Measurements from ENCODE around the gene LRRC25. TPM values are rescaled to one million over a fixed set of nuclear protein-coding genes. Genes with fewer than 3 reads are reported as not detected.

The LRRC25 gene
- total RNA-seq, 1 donor from 2014 or later: not detected

DNA sequence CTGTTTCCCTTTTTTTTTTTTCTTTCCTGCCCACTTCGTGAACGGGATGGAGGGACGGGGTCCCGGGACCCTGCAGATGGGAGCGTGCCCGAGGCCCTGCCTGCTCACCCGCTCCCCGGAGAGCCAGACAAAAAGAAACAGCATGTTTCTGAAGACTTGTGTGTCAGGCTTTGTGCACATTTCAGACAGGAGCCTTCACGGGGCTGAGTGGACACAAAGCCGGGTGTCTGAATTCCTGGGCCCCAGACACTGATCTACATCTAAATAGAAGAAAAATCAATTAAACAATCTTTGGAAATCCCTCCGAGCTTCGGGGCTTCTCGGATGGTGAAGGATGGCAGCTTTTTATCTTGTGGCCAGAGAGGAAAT lies 52.9 kb downstream of the LRRC25 start:
- Mint-ChIP-seq H3K36me3 (peaks cover 10% of the 10 kb centered on the region), H3K9me3 (no peaks in the 10 kb centered on the region), H3K4me3 (no peak overlapping the region), H3K27me3 (ENCODE audit: low read depth) (no peaks in the 10 kb centered on the region), H3K4me1 (peaks cover 13% of the 10 kb centered on the region), H3K27ac (peak overlapping the region; percentile 4)
- TF ChIP-seq, protein P1, sequence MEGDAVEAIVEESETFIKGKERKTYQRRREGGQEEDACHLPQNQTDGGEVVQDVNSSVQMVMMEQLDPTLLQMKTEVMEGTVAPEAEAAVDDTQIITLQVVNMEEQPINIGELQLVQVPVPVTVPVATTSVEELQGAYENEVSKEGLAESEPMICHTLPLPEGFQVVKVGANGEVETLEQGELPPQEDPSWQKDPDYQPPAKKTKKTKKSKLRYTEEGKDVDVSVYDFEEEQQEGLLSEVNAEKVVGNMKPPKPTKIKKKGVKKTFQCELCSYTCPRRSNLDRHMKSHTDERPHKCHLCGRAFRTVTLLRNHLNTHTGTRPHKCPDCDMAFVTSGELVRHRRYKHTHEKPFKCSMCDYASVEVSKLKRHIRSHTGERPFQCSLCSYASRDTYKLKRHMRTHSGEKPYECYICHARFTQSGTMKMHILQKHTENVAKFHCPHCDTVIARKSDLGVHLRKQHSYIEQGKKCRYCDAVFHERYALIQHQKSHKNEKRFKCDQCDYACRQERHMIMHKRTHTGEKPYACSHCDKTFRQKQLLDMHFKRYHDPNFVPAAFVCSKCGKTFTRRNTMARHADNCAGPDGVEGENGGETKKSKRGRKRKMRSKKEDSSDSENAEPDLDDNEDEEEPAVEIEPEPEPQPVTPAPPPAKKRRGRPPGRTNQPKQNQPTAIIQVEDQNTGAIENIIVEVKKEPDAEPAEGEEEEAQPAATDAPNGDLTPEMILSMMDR (IDR thresholded peaks at IDR 0.05; ENCODE audit: unreplicated experiment): no peak
- no peak for DNase-seq (ENCODE audit: low spot score in 2 of 2, unreplicated experiment in 2 of 2)

DNA sequence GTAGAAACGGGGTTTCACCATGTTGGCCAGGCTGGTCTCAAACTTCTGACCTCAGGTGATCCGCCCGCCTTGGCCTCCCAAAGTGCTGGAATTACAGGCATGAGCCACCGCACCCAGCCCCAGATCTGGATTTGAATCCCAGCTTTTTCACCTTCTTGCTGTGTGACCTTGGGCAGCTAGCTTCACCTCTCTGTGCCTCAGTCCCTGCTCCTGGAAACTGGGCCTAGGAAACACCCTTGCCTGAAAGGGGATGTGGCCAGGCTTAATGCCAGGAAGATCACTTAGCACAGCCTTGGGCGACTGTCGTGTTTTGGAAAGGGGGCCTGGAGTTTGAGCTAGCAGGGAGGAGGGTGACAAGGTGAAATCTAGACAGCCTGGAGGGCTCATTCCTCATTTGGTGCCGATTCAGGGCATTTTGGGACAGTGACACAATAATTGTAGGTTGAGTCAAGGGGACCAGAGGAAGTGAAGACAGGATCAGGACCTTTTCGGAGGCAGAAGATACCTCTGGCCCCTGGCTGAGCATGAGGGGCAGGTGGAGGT lies 55.3 kb downstream of the LRRC25 start:
- no peaks in the 10 kb centered on the region for H3K27me3 Mint-ChIP-seq (ENCODE audit: low read depth)
- peak overlapping the region; percentile 72 for H3K4me3 Mint-ChIP-seq
- no peak overlapping the region for H3K27ac Mint-ChIP-seq
- peaks cover 14% of the 10 kb centered on the region for H3K4me1 Mint-ChIP-seq
- no peak for DNase-seq (ENCODE audit: low spot score in 2 of 2, unreplicated experiment in 2 of 2)
- H3K36me3 Mint-ChIP-seq: peaks cover 8% of the 10 kb centered on the region
- TF ChIP-seq, protein P1 (IDR thresholded peaks at IDR 0.05; ENCODE audit: unreplicated experiment): no peak
- H3K9me3 Mint-ChIP-seq: no peaks in the 10 kb centered on the region

Small RNA genes within 50 kb of the gene (microRNA-seq; reads per million reads assigned to microRNA genes)
- gene MIR3189: not detected

Other genes with a start within 250 kb of the LRRC25 start
- 90.4 to 95.5 TPM (median 94.7 TPM) in 3 replicates for gene PIK3R2, start 244.5 kb downstream of the LRRC25 start, total RNA-seq
- 0.32 to 2.0 TPM (median 0.36 TPM) in 3 replicates for gene IFI30, start 223.8 kb downstream of the LRRC25 start, total RNA-seq
- 7.7 to 9.5 TPM (median 8.2 TPM) in 3 replicates for gene MPV17L2, start 204.4 kb downstream of the LRRC25 start, total RNA-seq
- 5.9 to 6.7 TPM (median 6.4 TPM) in 3 replicates for gene RAB3A, start 193.6 kb downstream of the LRRC25 start, total RNA-seq
- gene PDE4C, start 171.2 kb downstream of the LRRC25 start, total RNA-seq: 0.70 to 1.4 TPM (median 0.93 TPM) in 3 replicates
- gene IQCN, start 123.2 kb downstream of the LRRC25 start, total RNA-seq: 14.8 to 17.1 TPM (median 16.8 TPM) in 3 replicates
- 274 to 284 TPM (median 276 TPM) in 3 replicates for gene JUND, start 116.0 kb downstream of the LRRC25 start, total RNA-seq
- 112 to 119 TPM (median 114 TPM) in 3 replicates for gene LSM4, start 74.5 kb downstream of the LRRC25 start, total RNA-seq
- gene PGPEP1, start 57.0 kb downstream of the LRRC25 start, total RNA-seq: 22.6 to 24.3 TPM (median 23.2 TPM) in 3 replicates
- gene GDF15, start 11.5 kb downstream of the LRRC25 start, total RNA-seq: 3.2 to 4.7 TPM (median 3.9 TPM) in 3 replicates
- 120 to 123 TPM (median 121 TPM) in 3 replicates for gene SSBP4, start 21.8 kb upstream of the LRRC25 start, total RNA-seq
- 795 to 833 TPM (median 826 TPM) in 3 replicates for gene ISYNA1, start 40.5 kb upstream of the LRRC25 start, total RNA-seq
- 16.4 to 19.2 TPM (median 18.7 TPM) in 3 replicates for gene ELL, start 124.4 kb upstream of the LRRC25 start, total RNA-seq
- gene FKBP8, start 146.0 kb upstream of the LRRC25 start, total RNA-seq: 245 to 250 TPM (median 247 TPM) in 3 replicates
- gene KXD1, start 160.2 kb upstream of the LRRC25 start, total RNA-seq: 79.7 to 82.2 TPM (median 80.3 TPM) in 3 replicates
- gene UBA52, start 174.2 kb upstream of the LRRC25 start, total RNA-seq: 846 to 875 TPM (median 857 TPM) in 3 replicates
- 56.5 to 58.8 TPM (median 58.3 TPM) in 3 replicates for gene REX1BD, start 191.2 kb upstream of the LRRC25 start, total RNA-seq
- 0.89 to 2.0 TPM (median 1.0 TPM) in 3 replicates for gene CRLF1, start 209.2 kb upstream of the LRRC25 start, total RNA-seq
- 4.9 to 6.4 TPM (median 4.9 TPM) in 3 replicates for gene TMEM59L, start 215.2 kb upstream of the LRRC25 start, total RNA-seq
- gene KLHL26, start 239.4 kb upstream of the LRRC25 start, total RNA-seq: 12.0 to 13.2 TPM (median 12.6 TPM) in 3 replicates

Measured in mesothelial cell of epicardium (in vitro differentiated cells).